Neural cell (in vitro differentiated cells): ENCODE results near the gene GMDS. TPM values are rescaled to one million over a fixed set of nuclear protein-coding genes. Genes with fewer than 3 reads are reported as not detected.

Source experiments
- H2AFZ ChIP-seq: fragments of 200-600, 300-800 bp; sonication (generic), shearing (Covaris generic); 2 replicates; pipeline ENCODE4 v1.6.0; 2014; ENCODE audit warnings: low read depth, mild to moderate bottlenecking, antibody characterized with exemption, low read length, moderate library complexity
- H3F3A ChIP-seq: fragments of 200-600 bp; shearing (Covaris generic); 2 replicates; pipeline ENCODE4 v1.6.1; 2016; ENCODE audit warnings: mild to moderate bottlenecking, moderate library complexity, mixed read lengths, antibody characterized with exemption, low read length; ENCODE audit not compliant: insufficient read depth, poor library complexity, severe bottlenecking
- H3K27ac ChIP-seq: fragments of 200-600, 300-800 bp; sonication (generic), shearing (Covaris generic); 2 replicates; pipeline ENCODE4 v1.5.1; 2014; ENCODE audit warnings: mild to moderate bottlenecking, low read length, moderate library complexity
- H3K27me3 ChIP-seq: fragments of 300-800, 200-600 bp; sonication (generic), shearing (Covaris generic); 2 replicates; pipeline ENCODE4 v1.6.0; 2014; ENCODE audit warnings: mild to moderate bottlenecking, low read depth, low read length, moderate library complexity; ENCODE audit not compliant: insufficient read depth
- H3K36me3 ChIP-seq: fragments of 300-800, 200-600 bp; sonication (generic), shearing (Covaris generic); 2 replicates; pipeline ENCODE4 v1.5.1; 2014; ENCODE audit warnings: mild to moderate bottlenecking, antibody characterized with exemption, low read length, moderate library complexity; ENCODE audit not compliant: insufficient read depth
- H3K4me2 ChIP-seq: fragments of 300-800, 200-600 bp; sonication (generic), shearing (Covaris generic); 2 replicates; pipeline ENCODE4 v1.6.0; 2014; ENCODE audit warnings: mild to moderate bottlenecking, low read length
- H3K4me3 ChIP-seq: fragments of 300-800, 200-600 bp; sonication (generic), shearing (Covaris generic); 2 replicates; pipeline ENCODE4 v1.5.1; 2014; ENCODE audit warnings: mild to moderate bottlenecking, low read length, moderate library complexity
- H3K79me2 ChIP-seq: fragments of 200-600 bp; shearing (Covaris generic); replicated peaks from 2 replicates; pipeline ENCODE4 v1.6.0; 2014; ENCODE audit warnings: mild to moderate bottlenecking, low read length, moderate library complexity; ENCODE audit not compliant: insufficient read depth
- H3K9ac ChIP-seq: fragments of 300-800, 200-600 bp; sonication (generic), shearing (Covaris generic); 2 replicates; pipeline ENCODE4 v1.6.1; 2016; ENCODE audit warnings: mild to moderate bottlenecking, low read length, mixed read lengths
- H3K9me2 ChIP-seq: fragments of 200-600 bp; shearing (Covaris generic); 2 replicates; pipeline ENCODE4 v1.6.1; 2016; ENCODE audit warnings: mild to moderate bottlenecking, low read length, mixed read lengths; ENCODE audit not compliant: insufficient read depth
- H3K9me3 ChIP-seq: fragments of 200-600, 300-800 bp; sonication (generic), shearing (Covaris generic); 2 replicates; pipeline ENCODE4 v1.6.1; 2016; ENCODE audit warnings: mild to moderate bottlenecking, mixed run types, low read length, moderate library complexity, mixed read lengths
- H4K20me1 ChIP-seq: fragments of 200-600 bp; shearing (Covaris generic); 2 replicates; pipeline ENCODE4 v1.6.1; 2016; ENCODE audit warnings: mild to moderate bottlenecking, mixed run types; ENCODE audit not compliant: insufficient read depth
- EP300 ChIP-seq: fragments of 450-650 bp; conservative IDR thresholded peaks from 2 replicates; pipeline ENCODE4 v1.6.1; 2014; ENCODE audit warnings: antibody characterized with exemption, mild to moderate bottlenecking, moderate library complexity; ENCODE audit not compliant: poor library complexity, severe bottlenecking
- EZH2 ChIP-seq: fragments of 200-600, 300-800 bp; shearing (Covaris generic), sonication (generic); IDR thresholded peaks from 2 replicates; pipeline ENCODE4 v1.6.1; 2014; ENCODE audit warnings: antibody characterized with exemption, low read length, borderline replicate concordance, mild to moderate bottlenecking; ENCODE audit not compliant: insufficient read depth, poor library complexity, severe bottlenecking
- MXI1 ChIP-seq: fragments of 450-650 bp; conservative IDR thresholded peaks from 2 replicates; pipeline ENCODE4 v1.6.1; 2014; ENCODE audit warnings: antibody characterized with exemption, mild to moderate bottlenecking; ENCODE audit not compliant: poor library complexity, severe bottlenecking
- POLR2AphosphoS5 ChIP-seq: IDR thresholded peaks from 2 replicates; pipeline ENCODE4 v1.6.1; 2012
- RAD21 ChIP-seq: fragments of 450-650 bp; conservative IDR thresholded peaks from 2 replicates; pipeline ENCODE4 v1.6.1; 2014; ENCODE audit warnings: antibody characterized with exemption, mild to moderate bottlenecking, moderate library complexity
- SMC3 ChIP-seq: fragments of 450-650 bp; conservative IDR thresholded peaks from 2 replicates; pipeline ENCODE4 v1.6.1; 2014; ENCODE audit warnings: antibody characterized with exemption, mild to moderate bottlenecking, moderate library complexity; ENCODE audit not compliant: poor library complexity
- TAF1 ChIP-seq: IDR thresholded peaks from 2 replicates; pipeline ENCODE4 v1.6.1; 2012; ENCODE audit warnings: low read depth
- polyA plus RNA-seq: library from polyadenylated mRNA; depleted of rRNA; stranded (reverse); fragments of >200 nt; gene quantifications from 2 replicates; pipeline ENCODE4 v1.2.3, GENCODE V29; 2014
- TF ChIP-seq, protein P1 (sequence below): fragments of 450-650 bp; IDR thresholded peaks from 2 replicates; pipeline ENCODE4 v1.5.1; 2014; ENCODE audit warnings: antibody characterized with exemption, mild to moderate bottlenecking, moderate library complexity; ENCODE audit not compliant: poor library complexity, severe bottlenecking
- TF ChIP-seq, protein P2 (sequence below): IDR thresholded peaks from 2 replicates; pipeline ENCODE4 v1.6.1; 2012; ENCODE audit warnings: borderline replicate concordance

Gene GMDS
- polyA plus RNA-seq, 1 donor from 2014 or later, result 11.4 TPM

DNA sequence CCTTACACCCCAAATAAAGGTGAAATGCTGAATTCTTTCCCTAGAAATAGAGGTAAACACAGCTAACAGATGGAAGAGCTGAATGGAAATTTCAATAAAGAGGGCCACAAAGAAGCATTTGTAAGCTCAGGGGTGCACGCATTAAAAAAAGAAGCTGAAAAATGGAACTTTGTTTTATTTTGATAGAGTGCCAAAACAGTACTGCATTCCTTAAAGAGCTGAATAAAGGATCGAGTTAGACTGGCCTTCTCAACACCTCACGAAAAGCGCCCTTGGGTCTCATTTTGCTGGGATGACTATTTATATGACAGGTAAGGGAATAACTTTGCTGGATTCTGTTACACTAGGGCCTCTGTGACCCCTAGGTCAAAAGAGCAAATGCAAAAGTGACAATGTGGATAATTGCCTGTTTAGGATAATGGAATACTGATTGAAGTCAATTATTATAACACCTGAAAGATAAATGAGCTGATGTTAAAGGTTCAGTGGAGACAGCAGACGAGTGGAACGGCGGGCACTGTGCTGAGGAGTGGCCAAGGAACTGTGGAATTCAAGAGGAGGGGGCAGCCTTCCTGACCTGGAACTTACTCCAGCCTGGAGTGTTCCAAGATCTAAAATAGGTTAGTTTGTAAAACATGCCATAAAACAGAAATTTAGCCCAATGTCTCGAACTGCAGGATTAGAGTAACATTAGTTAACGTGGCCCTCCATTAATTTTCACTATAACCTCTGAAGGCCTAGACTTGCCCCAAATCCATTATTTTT lies 467.3 kb downstream of the GMDS start:
- H3K36me3 ChIP-seq, result no peaks in the 10 kb centered on the region
- no peak overlapping the region for H3K4me2 ChIP-seq
- no peaks in the 10 kb centered on the region for H3F3A ChIP-seq
- H3K27me3 ChIP-seq, result no peaks in the 10 kb centered on the region
- no peak for TF ChIP-seq TAF1
- no peak for TF ChIP-seq EP300
- TF ChIP-seq EZH2, result no peak
- TF ChIP-seq MXI1, result no peak
- TF ChIP-seq SMC3, result no peak
- no peak for TF ChIP-seq RAD21
- TF ChIP-seq, protein P1, sequence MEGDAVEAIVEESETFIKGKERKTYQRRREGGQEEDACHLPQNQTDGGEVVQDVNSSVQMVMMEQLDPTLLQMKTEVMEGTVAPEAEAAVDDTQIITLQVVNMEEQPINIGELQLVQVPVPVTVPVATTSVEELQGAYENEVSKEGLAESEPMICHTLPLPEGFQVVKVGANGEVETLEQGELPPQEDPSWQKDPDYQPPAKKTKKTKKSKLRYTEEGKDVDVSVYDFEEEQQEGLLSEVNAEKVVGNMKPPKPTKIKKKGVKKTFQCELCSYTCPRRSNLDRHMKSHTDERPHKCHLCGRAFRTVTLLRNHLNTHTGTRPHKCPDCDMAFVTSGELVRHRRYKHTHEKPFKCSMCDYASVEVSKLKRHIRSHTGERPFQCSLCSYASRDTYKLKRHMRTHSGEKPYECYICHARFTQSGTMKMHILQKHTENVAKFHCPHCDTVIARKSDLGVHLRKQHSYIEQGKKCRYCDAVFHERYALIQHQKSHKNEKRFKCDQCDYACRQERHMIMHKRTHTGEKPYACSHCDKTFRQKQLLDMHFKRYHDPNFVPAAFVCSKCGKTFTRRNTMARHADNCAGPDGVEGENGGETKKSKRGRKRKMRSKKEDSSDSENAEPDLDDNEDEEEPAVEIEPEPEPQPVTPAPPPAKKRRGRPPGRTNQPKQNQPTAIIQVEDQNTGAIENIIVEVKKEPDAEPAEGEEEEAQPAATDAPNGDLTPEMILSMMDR, result no peak
- TF ChIP-seq, protein P2, sequence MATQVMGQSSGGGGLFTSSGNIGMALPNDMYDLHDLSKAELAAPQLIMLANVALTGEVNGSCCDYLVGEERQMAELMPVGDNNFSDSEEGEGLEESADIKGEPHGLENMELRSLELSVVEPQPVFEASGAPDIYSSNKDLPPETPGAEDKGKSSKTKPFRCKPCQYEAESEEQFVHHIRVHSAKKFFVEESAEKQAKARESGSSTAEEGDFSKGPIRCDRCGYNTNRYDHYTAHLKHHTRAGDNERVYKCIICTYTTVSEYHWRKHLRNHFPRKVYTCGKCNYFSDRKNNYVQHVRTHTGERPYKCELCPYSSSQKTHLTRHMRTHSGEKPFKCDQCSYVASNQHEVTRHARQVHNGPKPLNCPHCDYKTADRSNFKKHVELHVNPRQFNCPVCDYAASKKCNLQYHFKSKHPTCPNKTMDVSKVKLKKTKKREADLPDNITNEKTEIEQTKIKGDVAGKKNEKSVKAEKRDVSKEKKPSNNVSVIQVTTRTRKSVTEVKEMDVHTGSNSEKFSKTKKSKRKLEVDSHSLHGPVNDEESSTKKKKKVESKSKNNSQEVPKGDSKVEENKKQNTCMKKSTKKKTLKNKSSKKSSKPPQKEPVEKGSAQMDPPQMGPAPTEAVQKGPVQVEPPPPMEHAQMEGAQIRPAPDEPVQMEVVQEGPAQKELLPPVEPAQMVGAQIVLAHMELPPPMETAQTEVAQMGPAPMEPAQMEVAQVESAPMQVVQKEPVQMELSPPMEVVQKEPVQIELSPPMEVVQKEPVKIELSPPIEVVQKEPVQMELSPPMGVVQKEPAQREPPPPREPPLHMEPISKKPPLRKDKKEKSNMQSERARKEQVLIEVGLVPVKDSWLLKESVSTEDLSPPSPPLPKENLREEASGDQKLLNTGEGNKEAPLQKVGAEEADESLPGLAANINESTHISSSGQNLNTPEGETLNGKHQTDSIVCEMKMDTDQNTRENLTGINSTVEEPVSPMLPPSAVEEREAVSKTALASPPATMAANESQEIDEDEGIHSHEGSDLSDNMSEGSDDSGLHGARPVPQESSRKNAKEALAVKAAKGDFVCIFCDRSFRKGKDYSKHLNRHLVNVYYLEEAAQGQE, result no peak
- no peak for TF ChIP-seq POLR2AphosphoS5
- H3K9ac ChIP-seq, result no peak overlapping the region
- no peaks in the 10 kb centered on the region for H3K79me2 ChIP-seq
- no peak overlapping the region for H3K27ac ChIP-seq
- no peaks in the 10 kb centered on the region for H3K9me3 ChIP-seq
- no peaks in the 10 kb centered on the region for H3K9me2 ChIP-seq
- no peaks in the 10 kb centered on the region for H4K20me1 ChIP-seq
- no peak overlapping the region for H3K4me3 ChIP-seq
- no peak overlapping the region for H2AFZ ChIP-seq

DNA sequence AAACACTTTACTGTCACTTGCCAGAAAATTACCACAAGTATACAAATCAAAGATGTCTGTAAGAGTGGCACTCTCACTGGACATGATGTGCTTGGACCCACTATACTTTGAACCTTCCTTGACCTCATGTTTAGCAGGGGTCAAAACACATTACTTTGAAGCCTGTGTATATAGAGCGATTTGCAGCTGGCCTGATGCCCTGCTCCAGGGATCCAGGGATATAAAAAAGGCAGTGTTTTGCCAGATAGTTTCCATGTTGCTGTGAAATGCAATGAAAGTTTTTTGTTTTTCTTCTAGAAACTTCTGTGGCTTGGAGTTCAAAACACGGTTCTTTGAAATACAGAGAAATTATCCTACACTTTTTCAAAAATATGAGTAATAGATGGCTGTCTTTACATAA lies 470.0 kb downstream of the GMDS start:
- Histone ChIP-seq H3K79me2 (no peaks in the 10 kb centered on the region), H3K36me3 (no peaks in the 10 kb centered on the region), H3F3A (no peaks in the 10 kb centered on the region), H3K27me3 (no peaks in the 10 kb centered on the region), H4K20me1 (no peaks in the 10 kb centered on the region), H3K9me2 (no peaks in the 10 kb centered on the region), H3K9me3 (no peaks in the 10 kb centered on the region), H3K4me2 (no peak overlapping the region), H2AFZ (no peak overlapping the region), H3K9ac (no peak overlapping the region), H3K4me3 (no peak overlapping the region), H3K27ac (no peak overlapping the region)
- no peak for TF ChIP-seq MXI1
- TF ChIP-seq RAD21, result no peak
- TF ChIP-seq EZH2, result no peak
- TF ChIP-seq TAF1, result no peak
- TF ChIP-seq SMC3, result no peak
- no peak for TF ChIP-seq EP300
- TF ChIP-seq, protein P1, result no peak
- TF ChIP-seq POLR2AphosphoS5, result no peak
- TF ChIP-seq, protein P2, result no peak
